ENCODE data around the gene PARP14.

PARP14 gene

GRCh38 chr3:122777563-122777962, 96.9 kb downstream of the PARP14 start:
- DNase-seq (ENCODE audit: insufficient read length, low spot score): no peak
- TF ChIP-seq CTCF (IDR thresholded peaks at IDR 0.05; ENCODE audit: insufficient read depth, missing control alignments): no peak
- FAIRE-seq: peak; percentile 66
